Activated CD4-positive, alpha-beta T cell treated with anti-CD3 and anti-CD28 coated beads, Interleukin-2, amount 50 U/mL, for 48 hours (primary cell): ENCODE results near the gene LSM14B.
A peak's percentile ranks its signal among the peaks of the same experiment; 100 is the strongest.

Source experiments
- DNase-seq, 2 experiments: peaks; one replicate each; pipeline ENCODE4 v3.0.0-alpha.2; 2020

The LSM14B gene

GRCh38 chr20:62164879-62165761 is 42.8 kb downstream of the LSM14B start:
- no peak for DNase-seq

- no peak for DNase-seq
Measured at GRCh38 chr20:62165762-62166399, 43.6 kb downstream of the LSM14B start.

DNA sequence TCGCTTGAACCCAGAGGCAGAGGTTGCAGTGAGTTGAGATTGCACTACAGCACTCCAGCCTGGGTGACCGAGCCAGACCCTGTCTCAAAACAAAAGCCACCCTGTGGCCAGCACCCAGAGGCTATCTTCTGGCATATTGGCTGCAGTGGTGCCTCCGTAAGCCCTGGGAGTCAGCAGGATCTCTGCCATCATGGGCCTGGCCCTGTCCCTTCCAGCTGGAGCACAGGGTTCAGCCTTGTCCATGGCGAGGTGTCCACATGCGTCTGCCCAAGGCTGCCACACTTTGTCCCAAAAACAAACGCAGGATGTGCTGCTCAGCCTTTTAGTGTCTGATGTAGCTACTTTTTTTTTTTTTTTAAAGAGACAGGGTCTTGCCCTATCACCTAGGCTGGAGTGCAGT is 45.2 kb downstream of the LSM14B start:
- DNase-seq, result no peak

- no peak for DNase-seq
Measured at GRCh38 chr20:62168061-62168460, 45.8 kb downstream of the LSM14B start.

- DNase-seq, result no peak
Measured at GRCh38 chr20:62168890-62169435, 46.7 kb downstream of the LSM14B start.

GRCh38 chr20:62170536-62170935 is 48.3 kb downstream of the LSM14B start:
- DNase-seq, result no peak

DNA sequence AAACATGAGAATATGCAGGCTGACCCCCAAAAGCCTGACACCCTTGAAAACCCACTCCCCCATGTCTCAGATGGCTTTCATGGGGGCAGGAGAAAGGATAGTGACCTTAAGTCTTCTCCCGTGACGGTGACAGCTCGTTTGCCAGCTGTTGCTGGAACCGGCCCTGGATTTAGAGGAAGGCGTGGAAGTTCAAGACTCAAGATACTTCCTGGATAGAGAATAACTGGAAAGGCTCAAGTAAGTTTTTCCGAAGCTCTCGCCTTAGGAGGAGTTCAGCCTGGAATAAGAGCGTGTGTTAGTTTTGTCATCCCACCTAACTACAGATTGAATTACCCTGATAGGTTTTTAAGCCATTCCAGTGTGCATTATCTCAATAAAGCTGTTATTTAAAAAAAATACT is 49.0 kb downstream of the LSM14B start:
- DNase-seq, result no peak

GRCh38 chr20:62172666-62173065 is 50.4 kb downstream of the LSM14B start:
- DNase-seq, result no peak

- no peak for DNase-seq
Measured at GRCh38 chr20:62174021-62174804, 51.9 kb downstream of the LSM14B start.

GRCh38 chr20:62174870-62175624 is 52.8 kb downstream of the LSM14B start:
- DNase-seq, result no peak

- no peak for DNase-seq
Measured at GRCh38 chr20:62175711-62176110, 53.4 kb downstream of the LSM14B start.

DNA sequence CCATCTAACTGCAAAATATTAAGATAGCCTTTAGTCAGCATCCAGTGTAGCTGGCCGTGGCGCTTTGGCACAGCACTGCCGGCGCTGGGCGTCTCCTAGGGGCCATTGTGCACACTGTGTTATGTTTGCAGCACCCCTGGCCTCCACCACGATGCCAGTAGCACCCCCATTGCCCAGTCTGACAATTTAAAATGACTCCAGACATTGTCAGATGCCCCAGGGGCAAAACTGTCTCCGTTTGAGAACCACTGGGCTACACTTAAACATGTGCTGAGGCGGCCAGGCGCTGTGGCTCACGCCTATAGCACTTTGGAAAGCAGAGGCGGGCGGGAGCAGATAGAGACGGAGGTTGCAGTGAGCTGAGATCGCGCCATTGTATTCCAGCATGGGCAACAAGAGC is 54.6 kb downstream of the LSM14B start:
- DNase-seq, result no peak

GRCh38 chr20:62177307-62177706 is 55.0 kb downstream of the LSM14B start:
- DNase-seq, result no peak

DNA sequence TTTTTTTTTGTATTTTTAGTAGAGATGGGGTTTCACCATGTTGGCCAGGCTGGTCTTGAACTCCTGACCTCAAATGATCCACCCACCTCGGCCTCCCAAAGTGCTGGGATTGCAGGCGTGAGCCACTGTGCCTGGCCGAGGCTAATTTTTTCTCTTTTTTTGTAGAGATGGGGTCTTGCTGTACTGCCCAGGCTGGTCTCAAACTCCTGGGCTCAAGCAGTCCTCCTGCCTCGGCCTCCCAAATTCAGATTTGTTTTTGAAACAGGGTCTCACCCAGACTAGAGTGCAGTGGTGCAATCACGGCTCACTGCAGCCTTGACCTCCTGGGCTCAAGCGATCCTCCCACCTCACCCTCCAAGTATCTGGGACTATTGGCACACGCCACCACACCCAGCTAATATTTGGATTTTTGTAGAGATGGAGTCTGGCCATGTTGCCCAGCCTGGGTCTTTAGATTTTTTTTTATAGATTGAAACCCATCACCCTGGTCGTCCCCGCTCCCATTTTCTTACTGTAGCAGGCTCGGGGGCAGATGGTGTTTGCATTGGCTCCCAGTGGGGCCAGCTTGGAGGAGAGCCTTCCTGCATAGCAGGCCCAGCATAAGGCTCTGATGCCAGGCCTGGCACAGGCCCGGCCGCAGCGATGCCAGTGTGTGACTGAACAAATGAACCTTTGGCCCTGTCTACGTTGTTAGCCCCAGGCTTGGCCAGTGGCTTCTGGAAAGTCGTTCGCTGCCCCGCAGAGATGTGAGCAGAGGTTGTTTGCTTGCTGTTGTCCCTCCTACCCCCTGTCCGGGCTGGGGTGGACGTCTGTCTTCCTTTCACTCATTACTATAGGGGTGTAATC is 56.3 kb downstream of the LSM14B start:
- no peak for DNase-seq

DNA sequence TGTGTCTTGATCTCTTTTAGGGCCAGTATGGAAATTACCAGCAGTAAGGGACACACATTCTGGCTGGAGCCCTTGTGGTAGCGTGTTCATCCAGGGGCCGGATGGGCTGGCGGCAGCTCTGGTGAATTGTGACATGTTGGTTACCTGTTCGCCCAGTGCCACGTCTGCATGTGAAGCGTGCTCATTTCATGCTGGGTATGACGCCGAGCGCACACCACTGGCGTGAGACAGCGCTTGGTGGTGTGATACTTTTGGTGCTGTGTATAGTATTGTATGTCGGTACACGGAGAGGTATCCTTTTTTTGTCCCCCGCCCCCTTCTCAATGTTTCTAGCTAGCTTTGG is 56.9 kb downstream of the LSM14B start:
- no peak for DNase-seq

- no peak for DNase-seq
Measured at GRCh38 chr20:62181808-62182207, 59.5 kb downstream of the LSM14B start.

DNA sequence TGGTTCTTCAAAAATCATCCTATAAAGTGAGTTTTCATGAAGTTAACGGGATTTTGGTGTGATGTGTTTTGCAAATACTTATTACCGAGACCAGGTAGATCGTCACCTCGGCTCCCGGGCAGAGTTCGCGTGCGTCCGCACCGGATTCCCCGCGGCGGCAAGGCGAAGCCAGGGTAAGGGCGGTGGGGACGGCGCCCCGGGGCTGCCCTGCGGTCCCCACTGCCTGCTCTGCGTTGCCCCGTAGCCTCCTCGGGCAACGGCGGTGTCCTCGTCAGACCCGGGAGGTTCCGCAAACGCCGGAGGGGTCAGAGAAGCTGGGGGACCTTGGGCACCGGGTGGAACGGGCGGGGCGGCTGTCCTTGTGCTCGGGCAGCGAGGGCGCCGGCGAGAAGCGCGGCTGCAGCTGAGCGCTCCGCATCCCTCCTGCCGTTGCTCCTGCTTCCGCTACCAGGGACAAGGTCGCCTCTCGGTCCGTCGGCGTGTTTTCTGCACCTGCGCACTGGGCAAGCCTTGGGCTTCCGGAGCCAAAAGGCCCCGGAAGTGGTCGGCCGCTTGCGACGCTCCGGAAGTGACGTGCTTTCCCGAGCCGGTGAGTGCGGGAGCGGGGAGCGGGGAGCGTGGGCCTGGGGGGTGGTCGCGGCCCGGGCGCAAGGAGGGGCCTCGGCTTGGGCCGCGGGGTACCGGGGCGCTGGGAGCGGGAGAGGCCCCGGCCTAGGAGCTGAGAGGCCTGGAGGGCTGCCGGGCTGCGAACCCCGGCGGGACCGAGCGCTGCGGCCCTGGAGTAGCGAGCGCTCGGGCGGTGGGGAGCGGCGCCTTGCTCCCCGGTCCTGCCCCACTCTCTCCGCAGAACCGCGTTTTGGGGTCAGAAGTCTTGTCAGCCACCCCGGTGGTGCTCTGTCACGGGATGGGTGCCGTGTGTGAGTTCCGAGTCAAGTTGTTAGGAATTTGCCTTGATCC is 60.5 kb downstream of the LSM14B start, which contains the start of gene MTG2:
Gene MTG2 (plus strand): TSS at position 560 of the 957 bp plus-strand sequence. CDS start 10,393 bp downstream, outside the sequence.
- peak; percentile 93 to 95 for DNase-seq

DNA sequence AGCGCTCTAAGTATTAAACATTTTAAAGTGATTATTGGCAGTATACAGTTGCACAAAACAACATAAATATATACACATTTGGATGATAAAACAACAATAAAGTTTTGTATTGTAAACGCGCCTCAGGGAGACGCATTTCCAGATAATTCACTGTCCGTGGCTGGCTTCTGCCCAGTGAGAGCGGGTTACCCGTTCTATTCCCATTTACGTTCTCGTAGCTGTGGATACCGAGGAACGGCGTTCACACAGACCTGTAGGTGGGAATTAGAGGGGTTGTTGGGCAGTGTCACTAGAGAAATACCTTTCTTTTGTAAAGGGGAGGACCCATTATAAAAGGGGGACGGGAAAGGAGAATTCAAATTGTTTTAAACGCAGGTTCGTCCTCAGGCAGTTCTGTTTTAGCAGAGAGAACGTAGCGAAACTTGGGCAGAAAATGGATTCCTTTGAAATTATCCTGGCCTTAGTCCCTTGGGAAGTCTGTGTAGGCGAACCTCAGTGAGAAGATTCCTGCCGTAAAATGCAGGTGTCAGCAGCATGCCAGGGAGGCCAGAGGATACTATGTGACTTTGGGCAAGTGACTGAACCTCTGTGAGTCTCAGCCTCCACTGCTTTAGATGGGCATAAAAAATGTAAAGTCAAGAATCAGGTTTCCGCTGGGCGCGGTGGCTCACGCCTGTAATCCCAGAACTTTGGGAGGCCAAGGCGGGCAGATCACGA is 61.3 kb downstream of the LSM14B start:
- DNase-seq, result no peak
